Measurements from ENCODE around the gene CD53.

CD53 gene

DNA sequence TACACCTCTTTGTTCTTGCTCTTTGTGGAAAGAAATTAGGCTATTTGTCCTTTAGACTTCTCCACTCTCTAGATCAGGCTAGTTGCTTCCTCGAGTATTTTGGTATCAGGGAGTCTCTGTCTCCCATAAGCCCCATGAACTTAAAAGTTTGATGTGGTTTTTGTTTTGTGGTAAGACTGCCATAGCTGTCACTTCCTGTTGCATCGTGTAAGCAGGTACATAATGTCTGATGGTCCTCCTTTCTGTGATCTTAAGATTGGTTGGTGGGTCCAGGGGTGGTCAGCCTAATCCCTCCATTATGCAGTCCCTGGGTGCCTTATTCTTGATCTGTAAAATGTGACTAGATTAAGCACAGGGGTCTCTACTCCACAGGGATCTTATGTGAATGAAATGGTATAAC is 23.1 kb downstream of the CD53 start:
- TF ChIP-seq REST (IDR thresholded peaks at IDR 0.05; ENCODE audit: insufficient read depth in 1 of 2, low read depth in 2 of 2, low read length in 2 of 2) = no peak

GRCh38 chr1:110897681-110898080 is 24.7 kb downstream of the CD53 start:
- TF ChIP-seq FOXP2 (optimal IDR thresholded peaks at IDR 0.05; ENCODE audit: borderline replicate concordance, extremely low read depth, extremely low read length, insufficient read depth) (no peak), REST (IDR thresholded peaks at IDR 0.05; ENCODE audit: insufficient read depth in 1 of 2, low read depth in 2 of 2, low read length in 2 of 2) (no peak), TAF1 (IDR thresholded peaks at IDR 0.05; ENCODE audit: borderline replicate concordance, insufficient read depth, low read length) (no peak), SIN3A (IDR thresholded peaks at IDR 0.05; ENCODE audit: borderline replicate concordance, insufficient read depth, low read length) (no peak)

DNA sequence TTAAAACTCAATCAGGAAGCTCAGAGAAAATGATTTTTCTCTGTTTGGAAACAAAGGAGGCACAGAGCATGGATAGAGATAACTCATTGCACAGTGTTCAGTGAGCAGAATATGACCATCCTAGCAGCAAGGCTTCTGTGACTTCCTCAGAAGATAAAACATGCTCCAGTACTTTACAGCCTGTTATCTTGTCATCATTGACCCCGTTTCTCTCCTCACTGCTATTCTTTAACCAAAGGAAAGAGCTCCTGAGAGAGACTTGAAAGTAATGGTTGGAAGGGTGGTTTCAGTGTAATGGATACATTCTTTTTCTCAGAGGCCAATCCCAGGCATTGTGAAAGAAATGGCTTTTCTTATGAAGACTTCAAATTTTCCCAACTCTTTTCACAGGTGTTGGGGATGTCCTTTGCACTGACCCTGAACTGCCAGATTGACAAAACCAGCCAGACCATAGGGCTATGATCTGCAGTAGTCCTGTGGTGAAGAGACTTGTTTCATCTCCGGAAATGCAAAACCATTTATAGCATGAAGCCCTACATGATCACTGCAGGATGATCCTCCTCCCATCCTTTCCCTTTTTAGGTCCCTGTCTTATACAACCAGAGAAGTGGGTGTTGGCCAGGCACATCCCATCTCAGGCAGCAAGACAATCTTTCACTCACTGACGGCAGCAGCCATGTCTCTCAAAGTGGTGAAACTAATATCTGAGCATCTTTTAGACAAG is 25.9 kb downstream of the CD53 start:
- no peak for TF ChIP-seq POLR2AphosphoS5 (IDR thresholded peaks at IDR 0.05; ENCODE audit: low read depth, low read length)
- no peak for TF ChIP-seq FOXP2 (optimal IDR thresholded peaks at IDR 0.05; ENCODE audit: borderline replicate concordance, extremely low read depth, extremely low read length, insufficient read depth)
- TF ChIP-seq REST (IDR thresholded peaks at IDR 0.05; ENCODE audit: insufficient read depth in 1 of 2, low read depth in 2 of 2, low read length in 2 of 2) = no peak
- no peak for TF ChIP-seq TAF1 (IDR thresholded peaks at IDR 0.05; ENCODE audit: borderline replicate concordance, insufficient read depth, low read length)
- no peak for TF ChIP-seq SIN3A (IDR thresholded peaks at IDR 0.05; ENCODE audit: borderline replicate concordance, insufficient read depth, low read length)

GRCh38 chr1:110899458-110899843 is 26.5 kb downstream of the CD53 start:
- TF ChIP-seq FOXP2 (optimal IDR thresholded peaks at IDR 0.05; ENCODE audit: borderline replicate concordance, extremely low read depth, extremely low read length, insufficient read depth) (no peak), REST (IDR thresholded peaks at IDR 0.05; ENCODE audit: insufficient read depth in 1 of 2, low read depth in 2 of 2, low read length in 2 of 2) (no peak), POLR2AphosphoS5 (IDR thresholded peaks at IDR 0.05; ENCODE audit: low read depth, low read length) (no peak), SIN3A (IDR thresholded peaks at IDR 0.05; ENCODE audit: borderline replicate concordance, insufficient read depth, low read length) (no peak), TAF1 (IDR thresholded peaks at IDR 0.05; ENCODE audit: borderline replicate concordance, insufficient read depth, low read length) (no peak)
